ENCODE measurements around the gene CHSY1.

DNA sequence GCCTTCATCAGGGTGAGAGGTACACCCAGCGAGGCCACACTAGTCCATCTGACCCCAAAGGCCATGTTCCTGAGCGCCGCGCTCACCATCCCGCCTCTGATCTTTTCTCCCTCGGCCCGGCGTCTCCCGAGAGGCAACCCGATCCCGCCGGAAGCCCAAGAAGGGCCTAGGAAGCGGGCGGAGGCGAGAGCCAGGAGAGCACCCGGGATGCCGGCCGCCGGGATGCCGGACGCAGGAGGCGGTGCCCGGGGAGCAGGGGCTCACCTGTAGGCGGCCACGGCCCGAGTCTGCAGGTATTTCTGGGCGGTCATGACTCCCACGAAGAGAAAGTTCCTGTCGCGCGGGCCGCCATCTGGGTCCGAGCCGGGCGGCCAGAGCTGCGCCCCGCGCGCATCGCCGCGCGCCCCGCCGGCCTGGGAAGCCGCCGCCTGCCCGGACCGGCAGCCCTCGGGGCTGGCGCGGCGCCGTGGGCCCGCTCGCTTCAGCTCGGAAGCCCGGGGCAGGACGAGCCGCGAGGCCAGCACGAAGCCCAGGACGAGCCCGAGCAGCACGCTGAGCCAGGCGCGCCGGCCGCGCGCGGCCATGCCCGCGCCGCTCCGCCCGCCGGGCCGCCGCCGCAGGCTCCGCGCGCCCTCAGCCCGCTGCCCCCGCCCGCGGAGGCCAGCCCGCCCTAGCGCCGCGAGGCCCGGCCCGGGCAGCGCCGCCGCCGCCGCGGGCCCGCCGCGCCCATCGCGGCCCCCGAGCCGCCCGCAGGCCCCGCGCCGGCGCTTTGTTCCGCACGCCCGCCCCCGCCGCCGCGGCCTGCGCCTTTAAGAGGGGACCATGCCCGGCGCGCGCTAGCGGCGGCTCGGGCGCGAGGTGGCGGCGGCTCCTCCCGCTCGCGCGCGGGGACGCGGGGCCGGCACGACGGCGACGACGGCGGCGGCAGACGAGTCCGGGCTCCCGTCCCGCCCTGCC is 697 bp downstream of the CHSY1 start:
- no peak for TF ChIP-seq POLR2A (IDR thresholded peaks at IDR 0.05)
- TF ChIP-seq, protein P1, sequence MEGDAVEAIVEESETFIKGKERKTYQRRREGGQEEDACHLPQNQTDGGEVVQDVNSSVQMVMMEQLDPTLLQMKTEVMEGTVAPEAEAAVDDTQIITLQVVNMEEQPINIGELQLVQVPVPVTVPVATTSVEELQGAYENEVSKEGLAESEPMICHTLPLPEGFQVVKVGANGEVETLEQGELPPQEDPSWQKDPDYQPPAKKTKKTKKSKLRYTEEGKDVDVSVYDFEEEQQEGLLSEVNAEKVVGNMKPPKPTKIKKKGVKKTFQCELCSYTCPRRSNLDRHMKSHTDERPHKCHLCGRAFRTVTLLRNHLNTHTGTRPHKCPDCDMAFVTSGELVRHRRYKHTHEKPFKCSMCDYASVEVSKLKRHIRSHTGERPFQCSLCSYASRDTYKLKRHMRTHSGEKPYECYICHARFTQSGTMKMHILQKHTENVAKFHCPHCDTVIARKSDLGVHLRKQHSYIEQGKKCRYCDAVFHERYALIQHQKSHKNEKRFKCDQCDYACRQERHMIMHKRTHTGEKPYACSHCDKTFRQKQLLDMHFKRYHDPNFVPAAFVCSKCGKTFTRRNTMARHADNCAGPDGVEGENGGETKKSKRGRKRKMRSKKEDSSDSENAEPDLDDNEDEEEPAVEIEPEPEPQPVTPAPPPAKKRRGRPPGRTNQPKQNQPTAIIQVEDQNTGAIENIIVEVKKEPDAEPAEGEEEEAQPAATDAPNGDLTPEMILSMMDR (IDR thresholded peaks at IDR 0.05) = no peak
